Prostate gland (tissue), 2 donors: ENCODE measurements around the gene KRTAP10-1. TPM values are rescaled to one million over a fixed set of nuclear protein-coding genes. Genes with fewer than 3 reads are reported as not detected.

Experiments
- DNase-seq: peaks from one replicate; pipeline ENCODE4 v3.0.0-alpha.2; 2019; ENCODE audit warnings: low spot score
- H3K27ac ChIP-seq, 2 donors: fragments of 200-600 bp; sonication (generic); 2 replicates each; pipeline ENCODE4 v1.5.1; 2017 to 2019
- H3K27me3 ChIP-seq: fragments of 200-600 bp; sonication (generic); replicated peaks from 2 replicates; pipeline ENCODE4 v1.5.1; 2019; ENCODE audit not compliant: insufficient read depth
- H3K36me3 ChIP-seq, 2 donors: fragments of 200-600 bp; sonication (generic); 1 replicate in 1 of 2; 2 replicates in 1 of 2; pipeline versions ENCODE4 v1.5.1 to v1.8.1; 2017 to 2019
- H3K4me1 ChIP-seq: fragments of 200-600 bp; sonication (generic); replicated peaks from 2 replicates; pipeline ENCODE4 v1.5.1; 2019
- H3K4me3 ChIP-seq, 2 donors: fragments of 200-600 bp; sonication (generic); 2 replicates each; pipeline ENCODE4 v1.5.1; 2017 to 2019
- H3K9me3 ChIP-seq: fragments of 200-600 bp; sonication (generic); 2 replicates; pipeline ENCODE4 v1.5.1; 2017
- CTCF ChIP-seq, 4 experiments: fragments of 200-600 bp in 2 of 4; fragments of 450-650 bp in 2 of 4; sonication (generic) in 2 of 4; IDR thresholded peaks; 1 replicate in 3 of 4; 2 replicates in 1 of 4; pipeline ENCODE4 v1.5.1; 2016 to 2019; ENCODE audit warnings: antibody characterized with exemption in 4 of 4, mild to moderate bottlenecking in 2 of 4, moderate library complexity in 2 of 4
- POLR2A ChIP-seq: fragments of 450-650 bp; IDR thresholded peaks from one replicate; pipeline ENCODE4 v1.6.1; 2016; ENCODE audit warnings: antibody characterized with exemption, mild to moderate bottlenecking
- POLR2AphosphoS5 ChIP-seq: sonication (generic); formaldehyde crosslinking; IDR thresholded peaks from one replicate; pipeline ENCODE4 v1.6.1; 2017; ENCODE audit warnings: antibody characterized with exemption
- WGBS: methylation state at CpG from one replicate; pipeline ENCODE4 v1.1.5; 2018; 5-methylcytosine and 5-hydroxymethylcytosine counted together
- intact Hi-C: fragments of 100-400 bp; cut with DNase I; formaldehyde crosslinking; loops from one replicate; pipeline ENCODE4 v1.14.2; 2022
- total RNA-seq, 2 donors: library from RNA; depleted of rRNA; stranded (reverse); fragments of >200 nt; gene quantifications; one replicate each; pipeline ENCODE4 v1.1.0, GENCODE V29; 2016

KRTAP10-1 gene
- total RNA-seq, 2 donors from 2014 or later = not detected

- DNase-seq = no peak
- intact Hi-C loops = no loop called here
- no peak for TF ChIP-seq POLR2AphosphoS5
- no peak for TF ChIP-seq POLR2A
- no peak for TF ChIP-seq CTCF (IDR thresholded peaks at IDR 0.05)
- no peaks in the 10 kb centered on the region for H3K4me1 ChIP-seq
- WGBS = 75% methylated on average over 25 of the region's 27 CpGs
- H3K27ac ChIP-seq = no peak overlapping the region
- H3K36me3 ChIP-seq = no peaks in the 10 kb centered on the region
- H3K27me3 ChIP-seq = no peaks in the 10 kb centered on the region
- H3K9me3 ChIP-seq = no peaks in the 10 kb centered on the region
- H3K4me3 ChIP-seq = no peak overlapping the region
These were observed 28.9 kb upstream of the KRTAP10-1 start for GRCh38 chr21:44568667-44569556.

GRCh38 chr21:44568261-44568660 is 28.3 kb upstream of the KRTAP10-1 start:
- TF ChIP-seq CTCF (IDR thresholded peaks at IDR 0.05) (no peak), POLR2A (no peak), POLR2AphosphoS5 (no peak)
- no peak overlapping the region for H3K27ac ChIP-seq
- no peaks in the 10 kb centered on the region for H3K4me1 ChIP-seq
- no peak for DNase-seq
- intact Hi-C loops = no loop called here
- no peaks in the 10 kb centered on the region for H3K36me3 ChIP-seq
- no peak overlapping the region for H3K4me3 ChIP-seq
- no peaks in the 10 kb centered on the region for H3K9me3 ChIP-seq
- WGBS = 77% methylated on average over 9 of the region's 12 CpGs
- no peaks in the 10 kb centered on the region for H3K27me3 ChIP-seq

GRCh38 chr21:44567481-44568171 is 27.6 kb upstream of the KRTAP10-1 start:
- no peak for DNase-seq
- Histone ChIP-seq H3K27me3 (no peaks in the 10 kb centered on the region), H3K36me3 (no peaks in the 10 kb centered on the region), H3K4me1 (no peaks in the 10 kb centered on the region), H3K9me3 (no peaks in the 10 kb centered on the region), H3K27ac (no peak overlapping the region), H3K4me3 (no peak overlapping the region)
- intact Hi-C loops = no loop called here
- no peak for TF ChIP-seq POLR2A
- no peak for TF ChIP-seq CTCF (IDR thresholded peaks at IDR 0.05)
- TF ChIP-seq POLR2AphosphoS5 = no peak
- WGBS = 90% methylated on average over 18 of the region's 18 CpGs

GRCh38 chr21:44566403-44566802 is 26.4 kb upstream of the KRTAP10-1 start:
- TF ChIP-seq POLR2AphosphoS5 (no peak), CTCF (IDR thresholded peaks at IDR 0.05) (no peak), POLR2A (no peak)
- Histone ChIP-seq H3K36me3 (no peaks in the 10 kb centered on the region), H3K27me3 (no peaks in the 10 kb centered on the region), H3K9me3 (no peaks in the 10 kb centered on the region), H3K27ac (no peak overlapping the region), H3K4me1 (no peaks in the 10 kb centered on the region), H3K4me3 (no peak overlapping the region)
- DNase-seq = no peak
- intact Hi-C loops = no loop called here
- 64% methylated on average over 1 of the region's 1 CpG for WGBS
